ENCODE data around the gene CAB39L.

- TF ChIP-seq HDAC2 (IDR thresholded peaks at IDR 0.05) (no peak), ZFP36 (IDR thresholded peaks at IDR 0.05; ENCODE audit: borderline replicate concordance, partially characterized antibody) (no peak), CTCF (IDR thresholded peaks at IDR 0.05) (no peak), POLR2A (IDR thresholded peaks at IDR 0.05; ENCODE audit: low read length) (no peak), RAD21 (conservative IDR thresholded peaks at IDR 0.05 in 1 of 2, IDR thresholded peaks at IDR 0.05 in 1 of 2) (no peak), RNF2 (IDR thresholded peaks at IDR 0.05; ENCODE audit: borderline replicate concordance, low read depth) (no peak), MAZ (IDR thresholded peaks at IDR 0.05; ENCODE audit: borderline replicate concordance, low read depth, low read length) (no peak), JUN (IDR thresholded peaks at IDR 0.05) (no peak)
Measured at GRCh38 chr13:49456156-49456555, 12.3 kb upstream of the CAB39L start.
